ENCODE data around the gene CLIC4.
"Not testable (repeated sequence)": the region's sequence is repeated elsewhere in the genome, so short reads cannot be mapped to it uniquely, and the experiment has no call there.

Gene CLIC4

GRCh38 chr1:24773618-24774017, 28.4 kb downstream of the CLIC4 start:
- DNase-seq (ENCODE audit: low read depth): no peak

- no peak for DNase-seq (ENCODE audit: low read depth)
Observed at GRCh38 chr1:24775348-24775747, 30.1 kb downstream of the CLIC4 start.

GRCh38 chr1:24775916-24776315, 30.7 kb downstream of the CLIC4 start:
- no peak for DNase-seq (ENCODE audit: low read depth)

- no peak for DNase-seq (ENCODE audit: low read depth)
Observed at GRCh38 chr1:24776821-24777220, 31.6 kb downstream of the CLIC4 start.

GRCh38 chr1:24778141-24778540, 32.9 kb downstream of the CLIC4 start:
- DNase-seq (ENCODE audit: low read depth): no peak

- DNase-seq (ENCODE audit: low read depth): not testable (repeated sequence)
Observed at GRCh38 chr1:24779199-24779598, 34.0 kb downstream of the CLIC4 start.

GRCh38 chr1:24779689-24780464, 34.6 kb downstream of the CLIC4 start:
- no peak for DNase-seq (ENCODE audit: low read depth)

- DNase-seq (ENCODE audit: low read depth): not testable (repeated sequence)
Observed at GRCh38 chr1:24780626-24781025, 35.4 kb downstream of the CLIC4 start.

- no peak for DNase-seq (ENCODE audit: low read depth)
Observed at GRCh38 chr1:24782689-24783088, 37.4 kb downstream of the CLIC4 start.

GRCh38 chr1:24783713-24784112, 38.5 kb downstream of the CLIC4 start:
- no peak for DNase-seq (ENCODE audit: low read depth)

- no peak for DNase-seq (ENCODE audit: low read depth)
Observed at GRCh38 chr1:24786191-24786590, 40.9 kb downstream of the CLIC4 start.

GRCh38 chr1:24790490-24790889, 45.2 kb downstream of the CLIC4 start:
- no peak for DNase-seq (ENCODE audit: low read depth)

- DNase-seq (ENCODE audit: low read depth): peak; percentile 53
Observed at GRCh38 chr1:24793447-24794129, 48.3 kb downstream of the CLIC4 start.

GRCh38 chr1:24794130-24794502, 48.9 kb downstream of the CLIC4 start:
- DNase-seq (ENCODE audit: low read depth): not testable (repeated sequence)

GRCh38 chr1:24795236-24795635, 50.0 kb downstream of the CLIC4 start:
- DNase-seq (ENCODE audit: low read depth): no peak

- no peak for DNase-seq (ENCODE audit: low read depth)
Observed at GRCh38 chr1:24796524-24796923, 51.3 kb downstream of the CLIC4 start.

GRCh38 chr1:24799242-24799641, 54.0 kb downstream of the CLIC4 start:
- DNase-seq (ENCODE audit: low read depth): not testable (repeated sequence)

- no peak for DNase-seq (ENCODE audit: low read depth)
Observed at GRCh38 chr1:24801176-24801575, 55.9 kb downstream of the CLIC4 start.

GRCh38 chr1:24803220-24803619, 58.0 kb downstream of the CLIC4 start:
- DNase-seq (ENCODE audit: low read depth): no peak

- no peak for DNase-seq (ENCODE audit: low read depth)
Observed at GRCh38 chr1:24803987-24804530, 58.8 kb downstream of the CLIC4 start.

- peak; percentile 61 for DNase-seq (ENCODE audit: low read depth)
Observed at GRCh38 chr1:24805534-24806301, 60.5 kb downstream of the CLIC4 start.

- no peak for DNase-seq (ENCODE audit: low read depth)
Observed at GRCh38 chr1:24806588-24806987, 61.3 kb downstream of the CLIC4 start.

- not testable (repeated sequence) for DNase-seq (ENCODE audit: low read depth)
Observed at GRCh38 chr1:24811494-24811893, 66.2 kb downstream of the CLIC4 start.

Measured in HS-5 (cell line).